Measurements from ENCODE around the gene FEN1.

- TF ChIP-seq CTCF (IDR thresholded peaks at IDR 0.05), result peak; percentile 85
- TF ChIP-seq EZH2 (IDR thresholded peaks at IDR 0.05), result no peak
Measured at GRCh38 chr11:61747192-61747966, 45.3 kb upstream of the FEN1 start.

All from neural progenitor cell (in vitro differentiated cells).